Stimulated activated CD8-positive, alpha-beta memory T cell treated with anti-CD3 and anti-CD28 coated beads, Interleukin-15, amount 100 ng/mL, for 48 hours (primary cell): ENCODE results near the gene SLC52A1.
A peak's percentile ranks its signal among the peaks of the same experiment; 100 is the strongest.
"Not testable (repeated sequence)": the region's sequence is repeated elsewhere in the genome, so short reads cannot be mapped to it uniquely, and the experiment has no call there.

Experiments
- DNase-seq, 2 donors: peaks; one replicate each; pipeline ENCODE4 v3.0.0-alpha.2; 2020; ENCODE audit warnings: low read depth in 2 of 2

Gene SLC52A1

DNA sequence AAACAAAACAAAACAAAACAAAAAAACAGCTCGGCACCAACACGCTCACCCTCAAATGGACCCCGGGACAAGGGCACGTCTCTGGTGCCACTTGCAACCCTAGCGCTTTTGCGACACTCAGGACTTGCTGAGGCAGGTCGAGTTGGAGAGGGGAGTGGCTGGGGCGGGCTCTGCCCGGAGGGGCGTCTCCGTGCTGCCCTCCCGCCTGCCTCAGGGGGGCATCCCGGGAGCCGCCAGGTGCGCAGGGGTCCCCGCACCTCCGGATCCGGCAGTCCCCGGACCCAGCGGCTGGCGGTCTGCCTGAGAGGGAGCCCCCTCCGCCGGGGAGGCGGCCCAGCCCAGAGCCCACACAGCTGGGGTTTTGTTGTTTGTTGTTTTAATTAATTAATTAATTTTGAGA lies at the start of gene SLC52A1:
Gene SLC52A1, minus strand, starts transcription at position 112 of the 400 bp plus-strand sequence. CDS start 820 bp downstream, outside the sequence.
- no peak for DNase-seq

DNA sequence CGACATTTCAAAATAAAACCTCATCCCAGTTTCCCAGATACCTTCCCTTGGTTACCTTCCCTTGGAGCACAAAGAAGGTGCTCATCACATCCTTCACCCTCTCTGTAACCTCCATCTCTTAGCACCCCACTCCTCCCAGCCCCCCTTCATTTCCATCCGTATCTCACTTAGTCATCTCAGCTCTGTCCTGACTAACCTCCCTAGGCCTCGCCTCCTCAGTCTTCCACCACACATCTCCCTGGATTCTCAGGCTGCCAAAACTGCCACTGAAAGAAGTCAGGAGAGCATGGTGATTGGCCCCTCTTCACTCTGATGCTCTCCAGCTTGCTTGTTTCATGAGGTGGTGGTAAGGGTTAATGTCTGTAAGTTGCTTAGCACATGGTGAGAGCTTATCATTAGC lies 45.4 kb upstream of the SLC52A1 start:
- DNase-seq: no peak

DNA sequence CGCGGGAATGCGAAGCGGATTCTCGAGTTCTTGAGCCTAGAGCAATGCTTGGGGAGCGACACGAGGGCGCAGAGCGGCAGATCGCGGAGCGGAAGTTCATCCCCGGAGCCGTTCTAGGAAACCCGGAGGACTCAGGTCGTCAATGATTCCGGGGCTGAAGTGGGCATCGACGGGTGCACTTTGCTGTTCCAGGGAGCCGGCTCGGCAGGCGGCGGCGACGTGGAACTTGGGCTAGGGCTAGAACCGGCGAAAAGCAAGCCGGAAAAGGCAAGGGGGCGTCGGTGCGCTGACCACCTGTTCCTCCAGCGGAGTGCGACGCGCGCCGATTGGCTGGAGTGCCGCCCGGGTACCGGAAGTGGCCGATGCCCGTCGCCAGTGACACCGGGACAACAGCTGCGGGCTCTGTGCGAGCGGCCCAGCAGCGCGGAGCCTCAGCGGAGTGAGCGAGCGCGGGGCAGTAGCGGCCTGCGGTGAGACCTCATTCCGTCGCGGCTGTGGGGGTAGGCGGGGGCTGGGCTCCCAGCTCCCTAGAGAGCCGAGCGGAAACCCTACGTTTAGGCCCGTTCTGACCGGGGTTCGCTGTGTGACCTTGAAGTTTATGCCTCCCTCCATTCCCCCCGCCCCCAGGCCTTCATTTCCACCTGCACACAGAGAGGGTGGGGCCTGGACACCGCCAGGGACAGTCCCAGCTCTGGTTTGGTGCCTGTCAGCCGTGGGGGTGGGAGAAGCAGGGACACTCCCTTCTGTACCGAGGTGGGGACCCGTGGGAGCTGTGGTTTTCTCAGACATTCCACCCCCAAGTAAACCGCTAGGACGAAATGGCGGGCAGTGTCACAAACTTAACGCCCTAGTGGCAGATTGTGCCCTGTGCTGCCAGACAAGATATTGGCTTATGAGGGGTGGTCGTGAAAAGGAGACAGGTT lies 43.1 kb upstream of the SLC52A1 start, which contains the start of gene ZFP3:
Gene ZFP3, plus strand, starts transcription at position 362 of the 923 bp plus-strand sequence. CDS start 13,038 bp downstream, outside the sequence.
- peak; percentile 70 to 78 for DNase-seq

DNA sequence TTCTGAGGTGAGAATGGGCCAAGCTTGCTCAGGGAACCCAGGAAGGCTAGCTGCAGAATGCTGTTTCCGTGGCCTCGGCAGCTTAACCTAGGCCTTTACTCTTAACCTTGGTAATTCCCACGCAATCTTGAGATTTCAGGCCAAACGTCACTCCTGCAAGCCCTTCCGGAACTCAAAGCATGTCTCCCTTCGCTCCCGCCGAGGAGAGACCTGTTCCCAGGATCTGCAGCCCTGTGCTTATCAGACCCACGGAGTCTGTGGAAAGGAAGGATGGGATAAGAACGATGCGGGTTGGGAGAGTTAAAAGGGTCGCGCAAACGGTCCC lies 42.5 kb upstream of the SLC52A1 start:
- DNase-seq: no peak

DNA sequence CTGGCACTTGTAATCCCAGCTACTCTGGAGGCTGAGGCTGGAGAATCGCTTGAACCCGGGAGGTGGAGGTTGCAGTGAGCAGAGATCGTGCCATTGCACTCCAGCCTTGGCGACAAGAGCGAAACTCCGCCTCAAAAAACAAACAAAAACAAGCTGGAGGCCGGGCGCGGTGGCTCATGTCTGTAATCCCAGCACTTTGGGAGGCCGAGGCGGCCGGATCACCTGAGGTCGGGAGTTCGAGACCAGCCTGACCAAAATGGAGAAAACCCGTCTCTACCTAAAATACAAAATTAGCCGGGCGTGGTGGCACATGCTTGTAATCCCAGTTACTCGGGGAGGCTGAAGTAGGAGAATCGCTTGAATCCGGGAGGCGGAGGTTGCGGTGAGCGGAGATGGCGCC lies 42.0 kb upstream of the SLC52A1 start:
- not testable (repeated sequence) for DNase-seq

DNA sequence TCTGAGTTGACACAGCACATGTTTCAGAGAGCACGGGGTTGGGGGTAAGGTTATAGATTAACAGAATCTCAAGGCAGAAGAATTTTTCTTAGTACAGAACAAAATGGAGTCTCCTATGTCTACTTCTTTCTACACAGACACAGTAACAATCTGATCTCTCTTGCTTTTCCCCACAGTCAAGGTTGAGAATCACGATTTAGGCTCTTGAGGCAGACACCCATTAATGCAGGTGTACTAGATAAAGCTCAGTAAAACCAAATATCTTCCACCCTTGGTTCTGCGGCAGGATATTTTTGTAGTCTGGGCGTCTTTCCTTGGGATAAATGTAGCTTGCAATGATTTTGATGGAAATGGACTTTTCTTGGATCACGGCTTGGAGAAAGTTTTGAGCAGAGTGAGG lies 40.2 kb upstream of the SLC52A1 start:
- DNase-seq: not testable (repeated sequence)

DNA sequence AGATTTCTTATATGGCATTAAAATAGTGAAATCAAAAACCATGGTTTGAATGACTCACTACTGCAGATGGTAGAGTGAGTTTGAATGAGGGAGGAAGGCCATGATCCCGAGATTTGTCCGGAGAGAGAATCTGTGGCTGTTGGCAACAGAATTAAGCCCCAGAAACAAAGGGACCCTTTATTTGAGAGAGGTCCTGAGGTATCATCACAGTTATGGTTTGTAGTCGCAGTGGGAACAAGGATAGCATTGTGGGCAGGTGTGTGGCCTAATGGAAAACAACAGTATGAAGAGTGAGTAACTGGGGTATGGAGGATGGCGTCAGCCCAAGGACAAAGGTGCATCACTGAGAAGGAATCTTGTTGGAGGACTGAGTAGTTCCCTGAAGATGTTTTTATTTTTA lies 34.5 kb upstream of the SLC52A1 start:
- DNase-seq: no peak

DNA sequence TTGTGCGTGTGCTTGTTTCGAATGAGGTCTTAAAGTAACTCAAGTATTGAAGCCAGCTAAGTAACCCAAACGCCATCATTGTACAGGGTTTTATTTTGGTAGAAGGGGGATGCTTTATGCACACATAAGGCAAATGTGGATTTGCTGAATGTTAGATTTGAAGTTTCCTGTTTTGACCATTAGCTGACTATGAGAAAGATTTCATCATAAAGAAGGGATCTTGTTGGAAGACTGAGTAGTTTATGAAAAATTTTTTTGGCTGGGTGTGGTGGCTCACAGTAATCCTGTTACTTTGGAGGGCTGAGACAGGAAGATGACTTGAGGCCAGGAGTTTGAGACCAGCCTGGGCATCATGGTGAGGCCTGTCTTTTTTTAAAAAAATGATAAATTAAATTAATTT lies 33.0 kb upstream of the SLC52A1 start:
- no peak for DNase-seq

DNA sequence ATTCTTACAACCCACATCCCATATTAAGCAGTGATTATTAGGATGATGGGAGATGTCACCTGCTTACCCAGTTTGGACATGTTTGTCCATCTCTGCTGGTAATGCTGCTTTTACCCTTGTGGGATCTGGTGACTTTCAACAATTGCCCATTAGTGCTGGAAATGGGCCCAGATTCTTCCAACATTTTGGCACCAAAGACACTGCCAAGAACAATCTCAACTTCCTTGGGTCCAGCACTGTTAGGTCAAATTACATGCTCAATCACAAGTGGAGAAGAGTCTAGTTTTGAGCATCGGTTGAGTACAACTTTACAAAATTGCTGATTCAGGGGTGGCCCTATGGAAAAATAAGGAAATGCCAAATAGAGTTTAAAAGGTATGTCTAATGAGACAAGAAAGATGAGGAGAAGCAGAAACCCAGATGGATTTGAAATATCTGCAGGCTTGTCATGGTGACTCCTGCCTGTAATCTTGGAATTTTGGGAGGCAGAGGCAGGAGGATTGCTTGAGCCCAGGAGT lies 30.1 kb upstream of the SLC52A1 start:
- DNase-seq: no peak

DNA sequence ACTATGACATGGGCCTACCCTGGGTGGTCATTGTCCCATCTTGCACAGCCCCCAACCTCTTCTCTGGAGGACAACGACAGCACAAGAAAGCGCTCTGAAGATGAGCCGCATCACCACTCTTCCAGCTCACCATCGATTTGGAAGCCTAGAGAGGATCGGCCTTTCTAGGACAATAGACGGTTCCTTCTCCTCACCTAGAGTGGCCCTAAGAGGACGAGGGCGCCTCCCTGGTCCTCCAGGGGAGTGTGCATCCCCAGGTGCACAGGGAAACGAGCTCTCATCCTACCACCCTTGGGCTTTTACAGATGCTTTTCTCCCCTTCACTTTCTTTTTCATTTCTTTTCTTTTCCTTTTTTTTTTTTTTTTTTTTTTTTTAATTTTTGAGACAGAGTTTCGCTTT lies 20.3 kb upstream of the SLC52A1 start:
- DNase-seq: no peak

DNA sequence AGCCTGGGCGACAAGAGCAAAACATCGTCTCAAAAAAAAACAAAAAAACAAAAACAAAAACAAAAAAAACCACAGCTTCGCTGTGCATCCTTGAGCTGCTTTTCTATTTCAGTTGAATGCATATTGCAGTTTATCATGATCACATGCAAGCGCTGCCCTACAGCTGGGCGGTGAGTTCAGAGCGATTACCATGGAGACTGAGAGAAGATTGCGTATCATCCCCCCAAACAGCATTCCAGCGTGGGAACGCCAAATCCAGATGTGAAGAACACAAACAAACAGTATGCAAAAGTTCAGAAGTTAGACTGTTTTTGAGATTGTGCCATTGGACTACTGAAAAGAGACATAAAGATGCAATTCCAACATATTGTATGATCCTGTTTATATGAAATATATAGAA lies 15.1 kb upstream of the SLC52A1 start:
- DNase-seq: no peak

DNA sequence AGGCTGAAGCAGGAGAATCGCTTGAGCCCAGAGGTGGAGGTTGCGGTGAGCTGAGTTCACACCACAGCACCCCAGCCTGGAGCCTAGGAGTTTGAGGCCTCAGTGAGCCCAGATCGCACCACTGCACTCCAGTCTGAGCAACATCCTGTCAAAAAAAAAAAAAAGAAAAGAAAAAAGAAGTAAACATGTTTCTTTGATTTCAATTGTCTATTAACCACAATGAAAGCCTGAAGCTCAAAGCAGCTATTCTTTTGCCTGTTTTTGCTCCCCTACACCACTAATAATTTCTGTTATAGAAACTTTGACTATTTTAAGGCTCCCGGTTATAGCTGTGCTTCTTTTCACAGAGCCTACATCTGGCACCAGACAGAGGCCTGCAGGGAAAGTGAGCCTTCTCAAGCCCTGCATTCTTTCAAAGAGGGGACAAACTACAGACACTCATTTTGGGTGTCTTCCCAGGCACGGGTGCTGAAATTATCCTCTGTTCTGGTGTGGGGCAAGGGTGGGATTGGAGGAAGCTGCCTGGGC lies 14.2 kb upstream of the SLC52A1 start:
- DNase-seq: peak in 1 of 2 donors; percentile 14

DNA sequence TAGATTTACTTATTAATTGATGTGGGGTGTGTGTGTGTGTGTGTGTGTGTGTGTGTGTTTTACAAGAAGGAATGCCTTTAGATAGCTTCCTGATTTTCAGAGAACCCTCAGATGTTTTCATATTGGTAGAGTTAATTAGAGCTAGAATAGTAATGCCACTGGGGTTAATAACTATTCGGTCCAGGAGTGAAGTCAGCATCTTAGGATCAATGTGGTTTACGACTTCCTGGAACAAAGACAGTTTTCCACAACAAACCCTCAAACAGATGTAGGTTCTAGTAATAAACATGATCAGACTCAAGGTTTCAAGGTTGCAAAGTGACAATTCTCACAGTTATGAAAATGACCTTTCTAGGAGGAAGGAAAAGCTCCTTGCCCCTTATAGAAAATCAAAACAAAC lies 12.2 kb upstream of the SLC52A1 start:
- DNase-seq: no peak

DNA sequence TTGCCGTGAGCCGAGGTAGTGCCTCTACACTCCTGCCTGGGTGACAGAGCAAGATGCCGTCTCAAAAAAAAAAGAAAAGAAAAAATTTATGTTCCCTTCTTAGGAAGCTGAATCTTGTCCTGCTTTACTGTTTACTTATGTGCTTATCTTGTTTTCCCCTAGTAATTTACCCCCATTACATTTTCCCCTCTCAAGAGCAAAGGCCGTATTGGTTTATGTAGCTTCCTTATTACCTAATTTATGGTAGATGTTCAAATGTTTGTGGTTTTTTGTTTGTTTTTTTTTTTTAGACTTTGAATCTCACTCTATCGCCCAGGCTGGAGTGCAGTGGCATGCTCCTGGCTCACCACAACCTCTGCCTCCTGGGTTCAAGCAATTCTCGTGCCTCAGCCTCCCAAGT lies 10.3 kb upstream of the SLC52A1 start:
- no peak for DNase-seq

DNA sequence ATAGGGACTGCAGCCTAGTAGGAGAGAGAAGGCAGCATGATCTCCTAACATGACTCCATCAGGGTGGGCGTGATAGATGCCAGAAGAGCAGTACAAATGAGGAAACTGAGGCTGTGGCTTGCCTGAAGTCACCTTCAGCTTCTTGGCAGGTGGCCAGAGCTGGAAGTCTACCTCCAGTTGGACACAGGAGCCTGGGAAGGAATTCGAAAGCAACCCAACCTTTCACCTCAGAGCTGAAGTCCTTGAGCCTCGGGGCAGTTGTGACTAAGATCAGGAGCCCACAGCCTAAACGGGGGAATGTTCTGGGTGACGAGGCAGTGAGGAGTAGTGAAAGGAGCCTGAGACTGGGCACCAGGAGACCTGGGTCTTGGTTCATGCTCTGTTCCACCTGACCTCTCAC lies 9.4 kb upstream of the SLC52A1 start:
- no peak for DNase-seq

DNA sequence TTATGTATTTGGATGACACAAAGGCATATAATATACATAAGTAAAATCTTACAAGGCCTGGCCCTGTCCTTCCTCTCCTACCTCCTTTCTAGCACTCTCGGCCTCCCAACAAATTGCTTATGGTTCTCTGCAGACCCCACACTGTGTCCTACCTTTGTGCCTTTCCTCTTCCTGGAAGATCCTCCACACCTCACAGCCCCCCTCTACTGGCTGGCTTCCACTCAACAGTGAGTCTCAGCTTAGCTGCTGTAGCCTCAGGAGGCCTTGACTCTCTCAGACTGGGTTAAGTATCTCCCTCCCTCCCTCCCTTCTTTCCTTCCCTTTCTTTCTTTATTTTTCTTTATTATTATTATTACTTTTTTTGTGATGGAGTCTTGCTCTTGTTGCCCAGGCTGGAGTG lies 8.3 kb upstream of the SLC52A1 start:
- DNase-seq: no peak

DNA sequence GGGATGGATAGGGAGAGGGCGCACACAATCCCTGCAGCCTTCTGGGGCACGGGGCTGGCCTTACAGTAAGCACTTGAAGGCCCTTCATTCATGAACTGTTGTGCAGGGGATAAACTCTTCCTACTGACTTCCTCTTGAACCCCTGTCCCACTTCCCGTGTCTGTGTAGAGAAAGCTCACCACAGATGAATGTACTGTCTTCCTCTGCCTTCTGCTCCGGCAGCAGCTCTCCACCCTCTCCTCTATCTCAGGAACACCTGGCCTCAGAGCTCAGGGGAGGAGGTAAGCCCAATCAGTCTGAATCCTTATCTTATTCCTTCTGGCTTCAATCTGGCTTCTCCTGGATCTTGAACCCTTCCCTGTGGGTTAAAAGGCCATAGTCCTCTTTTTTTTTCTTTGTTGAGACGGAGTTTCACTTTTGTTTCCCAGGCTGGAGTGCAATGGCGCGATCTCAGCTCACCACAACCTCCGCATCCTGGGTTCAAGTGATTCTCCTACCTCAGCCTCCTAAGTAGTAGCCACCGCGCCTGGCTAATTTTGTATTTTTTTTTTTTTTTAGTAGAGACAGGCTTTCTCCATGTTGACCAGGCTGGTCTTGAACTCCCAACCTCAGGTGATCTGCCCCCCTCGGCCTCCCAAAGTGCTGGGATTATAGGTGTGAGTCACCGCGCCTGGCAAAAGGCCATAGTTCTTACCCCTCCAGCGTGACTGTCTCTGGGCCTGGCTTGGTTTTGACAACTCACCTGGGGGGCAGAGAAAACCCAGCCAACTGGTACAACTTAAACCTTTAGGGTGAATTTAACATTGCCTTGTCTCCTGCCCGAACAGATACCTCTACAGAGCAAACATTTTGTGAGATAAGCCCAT lies 7.2 kb upstream of the SLC52A1 start:
- DNase-seq: no peak

DNA sequence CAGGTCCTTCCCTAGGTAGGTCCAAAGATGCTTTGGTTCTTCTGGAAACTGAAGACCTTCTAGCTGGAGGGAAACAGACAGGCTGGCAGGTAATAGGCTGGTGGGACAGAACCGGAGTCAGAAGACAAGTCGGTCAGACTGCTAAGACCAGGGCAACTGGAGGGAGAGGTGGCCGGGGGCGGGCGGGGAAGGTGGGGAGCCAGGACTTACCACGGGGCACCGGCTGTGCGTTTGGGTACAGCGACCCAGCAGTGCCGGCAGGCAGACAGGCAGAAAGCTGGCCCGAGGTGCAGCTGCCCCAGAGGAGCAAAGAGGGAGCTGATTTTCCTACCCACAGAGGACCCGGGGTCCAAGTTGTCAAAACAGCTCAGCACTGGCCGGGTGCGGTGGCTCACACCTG lies 575 bp downstream of the SLC52A1 start:
- no peak for DNase-seq

DNA sequence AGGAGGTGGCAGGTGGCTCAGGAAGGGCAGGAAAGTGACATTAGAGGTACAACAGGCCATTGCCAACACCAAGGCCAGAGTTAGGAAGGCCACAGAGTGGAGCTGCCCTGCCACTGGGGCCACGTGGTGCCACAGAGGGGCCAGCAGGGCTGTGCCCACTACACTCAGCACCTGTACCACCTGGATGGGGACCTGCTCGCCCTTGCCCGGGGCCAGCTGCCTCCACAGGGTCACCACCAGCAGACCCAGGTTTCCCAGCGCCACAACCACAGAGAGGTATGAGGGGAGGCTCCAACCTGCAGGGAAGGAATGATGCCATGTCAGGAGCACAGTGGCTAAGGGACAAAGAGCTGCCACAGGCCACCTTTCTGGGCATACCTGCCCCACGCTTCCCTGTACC lies 1.2 kb downstream of the SLC52A1 start:
- no peak for DNase-seq

DNA sequence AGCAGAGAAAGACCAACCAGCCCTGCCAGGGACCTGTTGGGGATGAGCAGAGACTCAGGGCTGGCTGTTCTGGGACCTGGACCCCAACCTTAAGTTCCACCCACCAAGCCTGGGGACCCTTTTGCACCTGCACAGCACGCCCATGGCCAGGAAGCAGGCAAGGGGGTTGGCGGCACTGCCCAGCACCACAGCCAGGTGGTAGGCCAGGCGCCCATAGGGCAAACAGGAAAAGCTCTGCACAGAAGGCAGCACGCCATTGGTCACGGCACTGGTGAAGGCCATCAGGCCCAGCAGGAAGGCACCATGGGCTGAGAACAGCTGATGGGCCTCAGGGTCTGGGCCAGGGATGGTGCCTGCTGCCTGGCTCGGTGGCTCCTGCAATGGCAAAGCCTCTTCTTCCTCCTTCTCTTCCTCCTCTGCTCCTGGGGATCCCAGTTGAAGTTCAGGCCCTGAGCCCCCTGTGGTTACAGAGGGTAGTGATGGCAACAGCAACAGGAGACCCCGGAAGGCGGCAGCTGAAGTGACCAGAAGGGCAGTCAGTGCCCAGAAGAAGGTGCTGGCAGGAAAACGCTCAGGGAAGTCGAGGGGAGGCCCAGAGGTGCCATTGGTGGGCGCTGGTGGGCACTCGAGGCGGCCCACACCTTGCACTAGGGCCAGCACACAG lies 1.7 kb downstream of the SLC52A1 start:
- no peak for DNase-seq

DNA sequence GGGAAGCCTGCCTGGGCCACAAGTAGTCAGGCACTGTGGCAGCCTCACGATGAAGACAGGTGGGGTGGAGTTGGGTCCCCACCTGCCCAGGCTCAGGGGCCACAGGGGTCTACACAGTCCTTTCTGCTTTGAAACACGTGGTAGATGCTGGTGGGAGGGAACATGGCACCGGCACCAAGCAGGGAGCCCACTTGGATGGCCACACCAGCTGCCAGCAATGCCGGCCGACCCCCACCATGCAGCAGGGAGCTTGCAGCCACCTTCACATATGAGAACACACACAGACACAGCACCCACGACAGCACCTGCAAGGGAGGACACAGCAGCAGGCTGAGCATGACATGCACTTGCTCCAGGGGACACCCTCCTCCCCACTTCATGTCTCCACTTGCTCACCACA lies 2.4 kb downstream of the SLC52A1 start:
- DNase-seq: no peak
